H1 (cell line): ENCODE measurements around the gene N4BP3. TPM values are rescaled to one million over a fixed set of nuclear protein-coding genes. Genes with fewer than 3 reads are reported as not detected.

Source experiments
- CTCF ChIA-PET: fragments of 300-600 bp; sonication (Branson Sonifier 250); formaldehyde crosslinking; loops from one replicate; lab custom pipeline; 2021; ENCODE audit not compliant: partially characterized antibody; lab: Charles Lee
- POLR2A ChIA-PET: fragments of 300-600 bp; sonication (Branson Sonifier 250); formaldehyde crosslinking; loops from one replicate; lab custom pipeline; 2021; ENCODE audit warnings: inconsistent platforms; ENCODE audit not compliant: partially characterized antibody; lab: Charles Lee
- DNase-seq, 2 experiments: peaks; one replicate each; pipeline versions ENCODE4 v3.0.0 to v3.0.0-alpha.2; 2010 to 2022; ENCODE audit warnings: low spot score in 2 of 2, low read depth in 1 of 2, mixed read lengths in 1 of 2
- FAIRE-seq: peaks from 2 replicates; lab custom pipeline; 2011; peaks lifted over from hg19 to GRCh38; lab: Jason Lieb, UNC
- H2AFZ ChIP-seq: 2 replicates; pipeline ENCODE4 v1.8.1; 2012; ENCODE audit warnings: low read length, inconsistent platforms
- H2AK5ac ChIP-seq: 2 replicates; pipeline ENCODE4 v1.6.1; 2013; ENCODE audit warnings: low read depth, low read length
- H2BK120ac ChIP-seq: replicated peaks from 2 replicates; pipeline ENCODE3; 2013; ENCODE audit warnings: low read depth, low read length, inconsistent platforms
- H2BK12ac ChIP-seq: 2 replicates; pipeline ENCODE4 v1.6.1; 2013; ENCODE audit warnings: low read depth, low read length
- H2BK15ac ChIP-seq: 2 replicates; pipeline ENCODE4 v1.6.1; 2013; ENCODE audit warnings: low read length
- H2BK20ac ChIP-seq: 2 replicates; pipeline ENCODE4 v1.6.1; 2013; ENCODE audit warnings: low read length
- H2BK5ac ChIP-seq: 2 replicates; pipeline ENCODE4 v1.6.1; 2013; ENCODE audit warnings: low read depth, low read length
- H3K14ac ChIP-seq: 2 replicates; pipeline ENCODE4 v1.6.1; 2013; ENCODE audit warnings: inconsistent platforms; ENCODE audit not compliant: insufficient read length
- H3K18ac ChIP-seq: 2 replicates; pipeline ENCODE4 v1.6.1; 2013; ENCODE audit warnings: low read length; ENCODE audit errors: extremely low read depth
- H3K23ac ChIP-seq: 2 replicates; pipeline ENCODE4 v1.6.1; 2013; ENCODE audit warnings: inconsistent platforms; ENCODE audit not compliant: insufficient read length
- H3K23me2 ChIP-seq: 2 replicates; pipeline ENCODE4 v1.6.1; 2013; ENCODE audit warnings: low read depth, low read length
- H3K27ac ChIP-seq: 2 replicates; pipeline ENCODE4 v1.6.1; 2011; ENCODE audit warnings: low read depth, low read length, inconsistent platforms
- H3K27me3 ChIP-seq, 4 experiments: replicated peaks in 1 of 4; 1 replicate in 1 of 4; 2 replicates in 3 of 4; pipeline versions ENCODE4 v1.6.1 to v1.8.1; 2011 to 2013; ENCODE audit warnings: low read length in 3 of 4, mild to moderate bottlenecking in 3 of 4, inconsistent platforms in 2 of 4, mixed read lengths in 2 of 4, moderate library complexity in 1 of 4; ENCODE audit not compliant: control insufficient read depth in 3 of 4, insufficient read depth in 3 of 4; ENCODE audit errors: extremely low read depth in 1 of 4
- H3K36me3 ChIP-seq, 4 experiments: 2 replicates each; pipeline versions ENCODE4 v1.6.1 to v1.8.1; 2011 to 2013; ENCODE audit warnings: mild to moderate bottlenecking in 4 of 4, low read length in 3 of 4, moderate library complexity in 2 of 4, control low read depth in 1 of 4, inconsistent platforms in 1 of 4; ENCODE audit not compliant: insufficient read depth in 4 of 4, control insufficient read depth in 2 of 4
- H3K4ac ChIP-seq: replicated peaks from 2 replicates; pipeline ENCODE3; 2013; ENCODE audit warnings: low read length, low read depth, mixed read lengths, inconsistent platforms; ENCODE audit not compliant: insufficient read length
- H3K4me1 ChIP-seq, 4 experiments: replicated peaks in 1 of 4; 1 replicate in 1 of 4; 2 replicates in 3 of 4; pipeline versions ENCODE4 v1.6.1 to v1.8.1; 2011 to 2013; ENCODE audit warnings: low read length in 3 of 4, inconsistent platforms in 2 of 4, mixed read lengths in 1 of 4; ENCODE audit not compliant: insufficient read depth in 4 of 4, control insufficient read depth in 3 of 4
- H3K4me2 ChIP-seq, 2 experiments: 2 replicates each; pipeline versions ENCODE4 v1.6.1 to v1.8.1; 2011 to 2013; ENCODE audit warnings: low read depth in 2 of 2, low read length in 2 of 2, control low read depth in 1 of 2, inconsistent platforms in 1 of 2, mild to moderate bottlenecking in 1 of 2; ENCODE audit not compliant: insufficient read depth in 1 of 2
- H3K4me3 ChIP-seq, 4 experiments: fragments of 200-600, 300-600 bp in 1 of 4; sonication (generic), shearing (Covaris generic), sonication (Bioruptor Twin) in 1 of 4; 2 replicates each; pipeline versions ENCODE4 v1.5.1 to v1.8.1; 2011 to 2016; ENCODE audit warnings: low read length in 4 of 4, low read depth in 3 of 4, control low read depth in 2 of 4, inconsistent platforms in 2 of 4, mild to moderate bottlenecking in 2 of 4, mixed read lengths in 1 of 4, moderate library complexity in 1 of 4; ENCODE audit not compliant: insufficient read depth in 2 of 4; ENCODE audit errors: extremely low read depth in 1 of 4
- H3K56ac ChIP-seq: replicated peaks from 2 replicates; pipeline ENCODE3; 2013; ENCODE audit warnings: low read depth, mild to moderate bottlenecking, mixed read lengths, low read length, inconsistent platforms; ENCODE audit not compliant: insufficient read length
- H3K79me1 ChIP-seq: 2 replicates; pipeline ENCODE4 v1.6.1; 2013; ENCODE audit warnings: low read depth, low read length, control low read depth
- H3K79me2 ChIP-seq, 2 experiments: 2 replicates each; pipeline versions ENCODE4 v1.6.1 to v1.8.1; 2012 to 2013; ENCODE audit warnings: low read length in 2 of 2, mild to moderate bottlenecking in 2 of 2, inconsistent platforms in 1 of 2; ENCODE audit not compliant: insufficient read depth in 2 of 2, control insufficient read depth in 1 of 2
- H3K9ac ChIP-seq, 4 experiments: replicated peaks in 1 of 4; 1 replicate in 1 of 4; 2 replicates in 3 of 4; pipeline versions ENCODE4 v1.6.1 to v1.8.1; 2011 to 2013; ENCODE audit warnings: low read depth in 3 of 4, low read length in 3 of 4, control low read depth in 2 of 4, mild to moderate bottlenecking in 2 of 4, moderate library complexity in 2 of 4, inconsistent platforms in 1 of 4; ENCODE audit errors: extremely low read depth in 1 of 4
- H3K9me3 ChIP-seq, 2 experiments: 2 replicates each; pipeline versions ENCODE4 v1.6.1 to v1.8.1; 2012 to 2013; ENCODE audit warnings: mild to moderate bottlenecking in 2 of 2, moderate library complexity in 2 of 2, control low read depth in 1 of 2, inconsistent platforms in 1 of 2, low read depth in 1 of 2, low read length in 1 of 2, mixed read lengths in 1 of 2; ENCODE audit not compliant: insufficient read depth in 2 of 2
- H4K20me1 ChIP-seq, 2 experiments: replicated peaks in 1 of 2; 2 replicates each; pipeline versions ENCODE3 to v1.8.1; 2011 to 2013; ENCODE audit warnings: inconsistent platforms in 2 of 2, low read length in 2 of 2, mild to moderate bottlenecking in 1 of 2; ENCODE audit not compliant: insufficient read depth in 2 of 2, control insufficient read depth in 1 of 2
- H4K5ac ChIP-seq: 2 replicates; pipeline ENCODE4 v1.6.1; 2013; ENCODE audit warnings: low read length, low read depth, mixed read lengths, inconsistent platforms; ENCODE audit not compliant: insufficient read length
- H4K8ac ChIP-seq: 2 replicates; pipeline ENCODE4 v1.8.0; 2013; ENCODE audit warnings: mild to moderate bottlenecking, moderate library complexity, low read length, inconsistent platforms; ENCODE audit not compliant: insufficient read depth; ENCODE audit errors: extremely low read depth
- H4K91ac ChIP-seq: replicated peaks from 2 replicates; pipeline ENCODE3; 2013; ENCODE audit warnings: low read length, mixed read lengths, inconsistent platforms; ENCODE audit not compliant: insufficient read length
- GTF2F1 ChIP-seq: IDR thresholded peaks from 2 replicates; pipeline ENCODE4 v1.6.1; 2012; ENCODE audit warnings: low read depth, low read length, improper control_type of control experiment, borderline replicate concordance
- SP1 ChIP-seq: IDR thresholded peaks from 2 replicates; pipeline ENCODE4 v1.6.1; 2011; ENCODE audit warnings: low read depth, low read length
- WGBS, 2 experiments: shearing (Covaris generic) in 1 of 2; methylation state at CpG; one replicate each; pipeline versions ENCODE4 v1.1.6 to v1.1.7; 2013 to 2015; ENCODE audit warnings: low lambda C conversion rate in 2 of 2, mixed read lengths in 2 of 2, inconsistent platforms in 1 of 2, low coverage in 1 of 2, missing lambda C conversion rate in 1 of 2; ENCODE audit not compliant: insufficient replicate concordance in 2 of 2, insufficient coverage in 1 of 2, insufficient read length in 1 of 2; ENCODE audit errors: extremely low coverage in 1 of 2, missing lambda C conversion rate in 1 of 2; 5-methylcytosine and 5-hydroxymethylcytosine counted together
- polyA plus RNA-seq, 7 experiments: library from polyadenylated mRNA; depleted of rRNA in 3 of 7; stranded (reverse) in 5 of 7; unstranded in 2 of 7; fragments of >200 nt in 5 of 7; fragments of 200-250 nt in 2 of 7; gene quantifications; 1 replicate in 5 of 7; 2 replicates in 1 of 7; 4 replicates in 1 of 7; pipeline versions ENCODE4 v1.2.1 to v1.2.3, GENCODE V29; 2011 to 2013; ENCODE audit warnings: missing spikeins in 2 of 7, mixed read lengths in 2 of 7
- total RNA-seq: library from RNA; stranded (reverse); fragmentation: NEBNext Ultra II Directional; extraction: Animal tissue kit (Norgen Biotek cat#: 25700); gene quantifications from 2 replicates; pipeline ENCODE4 v1.2.1, GENCODE V29; 2021

Gene N4BP3
- total and polyA plus RNA-seq, 2 of the 8 experiments (the other 6 are each of a cell fraction or from before 2014, with no cell fraction given), result 13.1 to 39.2 TPM

- Histone ChIP-seq H3K27me3 (peaks cover 0 to 11% (median 6%) of the 10 kb centered on the region in 4 experiments; a peak in 3 of 7 replicates), H3K4me3 (no peak overlapping the region), H3K23ac (no peak overlapping the region), H3K79me1 (no peaks in the 10 kb centered on the region), H2BK20ac (no peak overlapping the region), H2BK5ac (no peak overlapping the region), H3K14ac (no peak overlapping the region), H3K36me3 (no peaks in the 10 kb centered on the region), H3K4me1 (peaks cover 0 to 4% (median 1%) of the 10 kb centered on the region in 4 experiments; a peak in 1 of 7 replicates), H3K18ac (no peak overlapping the region), H4K20me1 (no peaks in the 10 kb centered on the region), H3K4ac (no peak overlapping the region), H3K27ac (no peak overlapping the region), H3K9ac (no peak overlapping the region), H3K79me2 (no peaks in the 10 kb centered on the region), H4K8ac (no peak overlapping the region), H4K5ac (no peak overlapping the region), H2BK15ac (no peak overlapping the region), H3K9me3 (no peaks in the 10 kb centered on the region), H2BK120ac (no peak overlapping the region), H3K56ac (no peak overlapping the region), H4K91ac (no peak overlapping the region), H3K23me2 (no peaks in the 10 kb centered on the region), H2AK5ac (no peak overlapping the region), H2AFZ (no peak overlapping the region), H3K4me2 (no peak overlapping the region), H2BK12ac (no peak overlapping the region)
- WGBS, 2 experiments, result 79% methylated on average over 4 of the region's 4 CpGs; no CpG with 5 or more reads in 1 of the 2 experiments
- ChIA-PET POLR2A (interaction anchor here (0.6 to 0.7 kb wide), 2 partner anchors 43 to 80 kb away, joined by 3 read pairs; no protein-coding TSS in a partner anchor), CTCF (interaction anchor here (0.9 to 14.6 kb wide), 7 partner anchors 9 to 88 kb away, joined by 3 to 515 read pairs (median 4); partner anchors contain the start of genes N4BP3 and NHP2)
- DNase-seq (no peak), FAIRE-seq (no peak)
- TF ChIP-seq SP1, result no peak
- no peak for TF ChIP-seq GTF2F1
These were observed 42.2 kb upstream of the N4BP3 start for GRCh38 chr5:178071108-178071507.
